ENCODE measurements around the gene RNGTT.
"Not testable (repeated sequence)": the region's sequence is repeated elsewhere in the genome, so short reads cannot be mapped to it uniquely, and the experiment has no call there.

The RNGTT gene

GRCh38 chr6:88716399-88716798, 247.0 kb downstream of the RNGTT start:
- H3K4me3 ChIP-seq (ENCODE audit: insufficient read depth, low read depth, low read length, poor library complexity, severe bottlenecking); H3K36me3 ChIP-seq (ENCODE audit: control insufficient read depth, insufficient read depth, low read length); H3K27ac ChIP-seq (ENCODE audit: insufficient read depth, low read length, poor library complexity, severe bottlenecking); H3K27me3 ChIP-seq (replicated peaks; ENCODE audit: control insufficient read depth, insufficient read depth, low read length, poor library complexity, severe bottlenecking); DNase-seq; H3K4me1 ChIP-seq (ENCODE audit: control insufficient read depth, insufficient read depth, low read length, poor library complexity, severe bottlenecking); H3K9me3 ChIP-seq (ENCODE audit: control insufficient read depth, low read length): not testable (repeated sequence)

GRCh38 chr6:88712243-88712936, 251.0 kb downstream of the RNGTT start:
- no peak for DNase-seq
- Histone ChIP-seq H3K27me3 (replicated peaks; ENCODE audit: control insufficient read depth, insufficient read depth, low read length, poor library complexity, severe bottlenecking) (no peaks in the 10 kb centered on the region), H3K36me3 (ENCODE audit: control insufficient read depth, insufficient read depth, low read length) (no peaks in the 10 kb centered on the region), H3K4me3 (ENCODE audit: insufficient read depth, low read depth, low read length, poor library complexity, severe bottlenecking) (no peak overlapping the region), H3K4me1 (ENCODE audit: control insufficient read depth, insufficient read depth, low read length, poor library complexity, severe bottlenecking) (no peaks in the 10 kb centered on the region), H3K9me3 (ENCODE audit: control insufficient read depth, low read length) (no peaks in the 10 kb centered on the region), H3K27ac (ENCODE audit: insufficient read depth, low read length, poor library complexity, severe bottlenecking) (no peak overlapping the region)

GRCh38 chr6:88709819-88710246, 253.6 kb downstream of the RNGTT start:
- no peak for DNase-seq
- Histone ChIP-seq H3K4me1 (ENCODE audit: control insufficient read depth, insufficient read depth, low read length, poor library complexity, severe bottlenecking) (no peaks in the 10 kb centered on the region), H3K9me3 (ENCODE audit: control insufficient read depth, low read length) (no peaks in the 10 kb centered on the region), H3K27ac (ENCODE audit: insufficient read depth, low read length, poor library complexity, severe bottlenecking) (no peak overlapping the region), H3K4me3 (ENCODE audit: insufficient read depth, low read depth, low read length, poor library complexity, severe bottlenecking) (no peak overlapping the region), H3K36me3 (ENCODE audit: control insufficient read depth, insufficient read depth, low read length) (no peaks in the 10 kb centered on the region), H3K27me3 (replicated peaks; ENCODE audit: control insufficient read depth, insufficient read depth, low read length, poor library complexity, severe bottlenecking) (no peaks in the 10 kb centered on the region)

- no peaks in the 10 kb centered on the region for H3K9me3 ChIP-seq (ENCODE audit: control insufficient read depth, low read length)
- no peak for DNase-seq
Measured at GRCh38 chr6:88708197-88708744, 255.1 kb downstream of the RNGTT start.

GRCh38 chr6:88705601-88706000, 257.8 kb downstream of the RNGTT start:
- H3K4me1 ChIP-seq (ENCODE audit: control insufficient read depth, insufficient read depth, low read length, poor library complexity, severe bottlenecking), result no peaks in the 10 kb centered on the region
- no peaks in the 10 kb centered on the region for H3K27me3 ChIP-seq (replicated peaks; ENCODE audit: control insufficient read depth, insufficient read depth, low read length, poor library complexity, severe bottlenecking)
- no peaks in the 10 kb centered on the region for H3K9me3 ChIP-seq (ENCODE audit: control insufficient read depth, low read length)
- H3K27ac ChIP-seq (ENCODE audit: insufficient read depth, low read length, poor library complexity, severe bottlenecking), result no peak overlapping the region
- no peak for DNase-seq
- H3K36me3 ChIP-seq (ENCODE audit: control insufficient read depth, insufficient read depth, low read length), result no peaks in the 10 kb centered on the region
- H3K4me3 ChIP-seq (ENCODE audit: insufficient read depth, low read depth, low read length, poor library complexity, severe bottlenecking), result no peak overlapping the region

More at GRCh38 chr6:88708197-88708744, 255.1 kb downstream of the RNGTT start:
- H3K36me3 ChIP-seq (ENCODE audit: control insufficient read depth, insufficient read depth, low read length), result no peaks in the 10 kb centered on the region
- no peaks in the 10 kb centered on the region for H3K27me3 ChIP-seq (replicated peaks; ENCODE audit: control insufficient read depth, insufficient read depth, low read length, poor library complexity, severe bottlenecking)
- H3K4me1 ChIP-seq (ENCODE audit: control insufficient read depth, insufficient read depth, low read length, poor library complexity, severe bottlenecking), result no peaks in the 10 kb centered on the region
- no peak overlapping the region for H3K27ac ChIP-seq (ENCODE audit: insufficient read depth, low read length, poor library complexity, severe bottlenecking)
- no peak overlapping the region for H3K4me3 ChIP-seq (ENCODE audit: insufficient read depth, low read depth, low read length, poor library complexity, severe bottlenecking)

GRCh38 chr6:88704980-88705379, 258.4 kb downstream of the RNGTT start:
- Histone ChIP-seq H3K27me3 (replicated peaks; ENCODE audit: control insufficient read depth, insufficient read depth, low read length, poor library complexity, severe bottlenecking) (no peaks in the 10 kb centered on the region), H3K36me3 (ENCODE audit: control insufficient read depth, insufficient read depth, low read length) (no peaks in the 10 kb centered on the region), H3K4me1 (ENCODE audit: control insufficient read depth, insufficient read depth, low read length, poor library complexity, severe bottlenecking) (no peaks in the 10 kb centered on the region), H3K9me3 (ENCODE audit: control insufficient read depth, low read length) (no peaks in the 10 kb centered on the region), H3K4me3 (ENCODE audit: insufficient read depth, low read depth, low read length, poor library complexity, severe bottlenecking) (no peak overlapping the region), H3K27ac (ENCODE audit: insufficient read depth, low read length, poor library complexity, severe bottlenecking) (no peak overlapping the region)
- no peak for DNase-seq

GRCh38 chr6:88702956-88703556, 260.4 kb downstream of the RNGTT start:
- no peaks in the 10 kb centered on the region for H3K36me3 ChIP-seq (ENCODE audit: control insufficient read depth, insufficient read depth, low read length)
- DNase-seq, result no peak

GRCh38 chr6:88698661-88699060, 264.8 kb downstream of the RNGTT start:
- Histone ChIP-seq H3K27me3 (replicated peaks; ENCODE audit: control insufficient read depth, insufficient read depth, low read length, poor library complexity, severe bottlenecking) (no peaks in the 10 kb centered on the region), H3K36me3 (ENCODE audit: control insufficient read depth, insufficient read depth, low read length) (no peaks in the 10 kb centered on the region), H3K4me3 (ENCODE audit: insufficient read depth, low read depth, low read length, poor library complexity, severe bottlenecking) (no peak overlapping the region), H3K9me3 (ENCODE audit: control insufficient read depth, low read length) (no peaks in the 10 kb centered on the region), H3K4me1 (ENCODE audit: control insufficient read depth, insufficient read depth, low read length, poor library complexity, severe bottlenecking) (no peaks in the 10 kb centered on the region), H3K27ac (ENCODE audit: insufficient read depth, low read length, poor library complexity, severe bottlenecking) (no peak overlapping the region)
- DNase-seq, result no peak

More at GRCh38 chr6:88702956-88703556, 260.4 kb downstream of the RNGTT start:
- no peaks in the 10 kb centered on the region for H3K4me1 ChIP-seq (ENCODE audit: control insufficient read depth, insufficient read depth, low read length, poor library complexity, severe bottlenecking)
- no peaks in the 10 kb centered on the region for H3K27me3 ChIP-seq (replicated peaks; ENCODE audit: control insufficient read depth, insufficient read depth, low read length, poor library complexity, severe bottlenecking)
- no peaks in the 10 kb centered on the region for H3K9me3 ChIP-seq (ENCODE audit: control insufficient read depth, low read length)
- no peak overlapping the region for H3K4me3 ChIP-seq (ENCODE audit: insufficient read depth, low read depth, low read length, poor library complexity, severe bottlenecking)
- H3K27ac ChIP-seq (ENCODE audit: insufficient read depth, low read length, poor library complexity, severe bottlenecking), result no peak overlapping the region

GRCh38 chr6:88695937-88696336, 267.5 kb downstream of the RNGTT start:
- Histone ChIP-seq H3K9me3 (ENCODE audit: control insufficient read depth, low read length) (no peaks in the 10 kb centered on the region), H3K36me3 (ENCODE audit: control insufficient read depth, insufficient read depth, low read length) (no peaks in the 10 kb centered on the region), H3K4me3 (ENCODE audit: insufficient read depth, low read depth, low read length, poor library complexity, severe bottlenecking) (no peak overlapping the region), H3K27me3 (replicated peaks; ENCODE audit: control insufficient read depth, insufficient read depth, low read length, poor library complexity, severe bottlenecking) (no peaks in the 10 kb centered on the region), H3K27ac (ENCODE audit: insufficient read depth, low read length, poor library complexity, severe bottlenecking) (no peak overlapping the region), H3K4me1 (ENCODE audit: control insufficient read depth, insufficient read depth, low read length, poor library complexity, severe bottlenecking) (no peaks in the 10 kb centered on the region)
- no peak for DNase-seq

GRCh38 chr6:88683734-88684133, 279.7 kb downstream of the RNGTT start:
- H3K27me3 ChIP-seq (replicated peaks; ENCODE audit: control insufficient read depth, insufficient read depth, low read length, poor library complexity, severe bottlenecking), result no peaks in the 10 kb centered on the region
- H3K9me3 ChIP-seq (ENCODE audit: control insufficient read depth, low read length), result no peaks in the 10 kb centered on the region
- no peak for DNase-seq
- H3K4me1 ChIP-seq (ENCODE audit: control insufficient read depth, insufficient read depth, low read length, poor library complexity, severe bottlenecking), result no peaks in the 10 kb centered on the region
- H3K27ac ChIP-seq (ENCODE audit: insufficient read depth, low read length, poor library complexity, severe bottlenecking), result no peak overlapping the region
- peaks cover 5% of the 10 kb centered on the region for H3K36me3 ChIP-seq (ENCODE audit: control insufficient read depth, insufficient read depth, low read length)
- H3K4me3 ChIP-seq (ENCODE audit: insufficient read depth, low read depth, low read length, poor library complexity, severe bottlenecking), result no peak overlapping the region

All from effector memory CD4-positive, alpha-beta T cell (primary cell).